Trophoblast cell (in vitro differentiated cells and primary cell): ENCODE data around the gene PTGIR.
A peak's percentile ranks its signal among the peaks of the same experiment; 100 is the strongest.

Source experiments
- DNase-seq, 2 donors: peaks; one replicate each; pipeline ENCODE4 v3.0.0-alpha.2; 2016
- H2AFZ ChIP-seq: 2 replicates; pipeline ENCODE4 v1.6.1; 2013; ENCODE audit warnings: low read length, moderate library complexity, mild to moderate bottlenecking; ENCODE audit not compliant: insufficient read depth, poor library complexity
- H2AK5ac ChIP-seq: 2 replicates; pipeline ENCODE4 v1.6.1; 2013; ENCODE audit warnings: mild to moderate bottlenecking, low read length
- H2BK120ac ChIP-seq: 2 replicates; pipeline ENCODE4 v1.6.1; 2013; ENCODE audit warnings: low read length, mild to moderate bottlenecking, moderate library complexity; ENCODE audit not compliant: insufficient read depth, poor library complexity
- H2BK12ac ChIP-seq: 2 replicates; pipeline ENCODE4 v1.6.1; 2013; ENCODE audit warnings: mild to moderate bottlenecking, low read length, moderate library complexity
- H2BK5ac ChIP-seq: 2 replicates; pipeline ENCODE4 v1.6.1; 2013; ENCODE audit warnings: low read length, low read depth, moderate library complexity, mild to moderate bottlenecking; ENCODE audit not compliant: poor library complexity
- H3K14ac ChIP-seq: 2 replicates; pipeline ENCODE4 v1.6.1; 2013; ENCODE audit warnings: mild to moderate bottlenecking, low read length
- H3K18ac ChIP-seq: 2 replicates; pipeline ENCODE4 v1.6.1; 2013; ENCODE audit warnings: mild to moderate bottlenecking, low read length
- H3K23ac ChIP-seq: 2 replicates; pipeline ENCODE4 v1.6.1; 2013; ENCODE audit warnings: low read length
- H3K27ac ChIP-seq: 2 replicates; pipeline ENCODE4 v1.5.1; 2013; ENCODE audit warnings: low read depth, mild to moderate bottlenecking, inconsistent platforms, low read length, moderate library complexity
- H3K27me3 ChIP-seq: 2 replicates; pipeline ENCODE4 v1.6.1; 2013; ENCODE audit warnings: inconsistent platforms, mild to moderate bottlenecking, low read length, moderate library complexity; ENCODE audit not compliant: insufficient read depth
- H3K36me3 ChIP-seq, 2 experiments: 1 replicate in 1 of 2; 2 replicates in 1 of 2; pipeline ENCODE4 v1.6.1; 2013; ENCODE audit warnings: low read length in 2 of 2, mild to moderate bottlenecking in 2 of 2, moderate library complexity in 1 of 2; ENCODE audit not compliant: insufficient read depth in 2 of 2, control insufficient read depth in 1 of 2
- H3K4ac ChIP-seq: 2 replicates; pipeline ENCODE4 v1.6.1; 2013; ENCODE audit warnings: low read depth, mild to moderate bottlenecking, low read length, moderate library complexity
- H3K4me1 ChIP-seq, 2 experiments: 1 replicate in 1 of 2; 2 replicates in 1 of 2; pipeline ENCODE4 v1.6.1; 2013; ENCODE audit warnings: low read length in 2 of 2, mild to moderate bottlenecking in 2 of 2, moderate library complexity in 1 of 2; ENCODE audit not compliant: insufficient read depth in 2 of 2, control insufficient read depth in 1 of 2
- H3K4me2 ChIP-seq: 2 replicates; pipeline ENCODE4 v1.6.1; 2013; ENCODE audit warnings: inconsistent platforms, mild to moderate bottlenecking, low read length, moderate library complexity
- H3K4me3 ChIP-seq: 2 replicates; pipeline ENCODE4 v1.5.1; 2013; ENCODE audit warnings: mild to moderate bottlenecking, low read depth, low read length, inconsistent platforms
- H3K79me1 ChIP-seq: one replicate; pipeline ENCODE4 v1.6.1; 2013; ENCODE audit warnings: low read length
- H3K79me2 ChIP-seq: 2 replicates; pipeline ENCODE4 v1.6.1; 2013; ENCODE audit warnings: low read length, mild to moderate bottlenecking; ENCODE audit not compliant: control insufficient read depth, insufficient read depth, poor library complexity
- H3K9ac ChIP-seq: 2 replicates; pipeline ENCODE4 v1.6.1; 2013; ENCODE audit warnings: mild to moderate bottlenecking, low read length
- H3K9me3 ChIP-seq: 2 replicates; pipeline ENCODE4 v1.6.1; 2013; ENCODE audit warnings: low read depth, mild to moderate bottlenecking, control low read depth, inconsistent platforms, low read length; ENCODE audit not compliant: insufficient read depth
- H4K12ac ChIP-seq: 2 replicates; pipeline ENCODE4 v1.6.1; 2013; ENCODE audit warnings: low read depth, mild to moderate bottlenecking, low read length, moderate library complexity
- H4K8ac ChIP-seq: 2 replicates; pipeline ENCODE4 v1.6.1; 2013; ENCODE audit warnings: low read depth, mild to moderate bottlenecking, low read length, moderate library complexity
- H4K91ac ChIP-seq: one replicate; pipeline ENCODE4 v1.6.1; 2013; ENCODE audit warnings: low read depth, mild to moderate bottlenecking, low read length, moderate library complexity
- WGBS: extraction: QIAGEN DNeasy Blood & Tissue Kit; methylation state at CpG from one replicate; pipeline ENCODE4 v1.1.7; 2013; ENCODE audit warnings: missing lambda C conversion rate; ENCODE audit not compliant: insufficient read length, insufficient coverage; ENCODE audit errors: extremely low coverage; 5-methylcytosine and 5-hydroxymethylcytosine counted together

PTGIR gene

DNA sequence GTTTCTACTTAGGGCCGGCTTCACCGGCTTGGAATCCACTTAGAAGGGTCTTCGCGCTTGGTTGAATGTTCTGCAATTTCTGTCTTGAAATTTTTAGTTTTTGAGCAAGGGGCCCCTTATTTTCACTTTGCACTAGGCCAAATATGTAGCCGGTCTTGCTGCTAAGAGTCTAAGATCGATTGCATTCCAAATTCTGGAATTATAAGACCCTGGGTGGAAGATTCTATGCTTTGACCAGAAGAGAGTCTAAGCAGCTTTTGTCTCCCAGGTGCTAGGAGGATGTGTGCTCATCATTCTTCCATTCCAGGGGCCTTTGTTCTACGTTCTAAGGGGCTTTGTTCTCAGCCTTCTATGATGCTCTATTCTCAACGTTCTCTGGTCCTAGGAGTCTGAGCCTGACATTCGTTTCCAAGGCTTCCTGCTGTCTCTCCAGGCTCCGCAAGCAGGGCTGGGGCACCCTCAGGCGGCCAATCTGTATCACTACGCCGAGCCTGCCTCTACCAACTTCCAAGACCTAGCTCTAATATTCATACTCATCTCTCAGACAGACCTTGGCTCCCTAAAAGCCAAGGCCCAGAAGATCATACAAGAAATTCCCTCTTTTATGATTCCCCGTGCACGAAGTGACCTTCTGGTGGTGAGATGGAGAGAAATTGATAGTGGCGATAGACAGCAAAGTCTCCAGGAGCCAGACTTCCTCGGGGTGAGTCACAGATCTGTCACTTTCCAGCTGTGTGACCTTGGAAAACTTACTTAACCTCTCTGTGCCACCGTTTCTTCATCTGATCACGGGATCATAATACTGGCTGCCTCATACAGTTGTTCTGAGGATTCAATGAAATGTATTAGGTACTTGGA lies 37.1 kb upstream of the PTGIR start:
- Histone ChIP-seq H2AK5ac (no peak overlapping the region), H3K18ac (no peak overlapping the region), H3K4me1 (peaks cover 0 to 3% of the 10 kb centered on the region in 2 experiments), H3K9me3 (no peaks in the 10 kb centered on the region), H3K9ac (no peak overlapping the region), H3K23ac (no peak overlapping the region), H3K4ac (no peak overlapping the region), H3K4me3 (peak overlapping the region; percentile 13), H4K8ac (no peak overlapping the region), H3K4me2 (peak overlapping the region; percentile 99), H2AFZ (no peak overlapping the region), H3K79me1 (peaks cover 8% of the 10 kb centered on the region), H3K14ac (no peak overlapping the region), H3K27me3 (peaks cover 6% of the 10 kb centered on the region), H3K36me3 (no peaks in the 10 kb centered on the region), H2BK5ac (no peak overlapping the region), H3K79me2 (peaks cover 3% of the 10 kb centered on the region), H2BK12ac (no peak overlapping the region), H3K27ac (no peak overlapping the region), H4K91ac (no peak overlapping the region), H2BK120ac (no peak overlapping the region), H4K12ac (no peak overlapping the region)
- WGBS, result no CpG with 5 or more reads among the region's 19 CpGs
- DNase-seq, result peak; percentile 87 to 89

DNA sequence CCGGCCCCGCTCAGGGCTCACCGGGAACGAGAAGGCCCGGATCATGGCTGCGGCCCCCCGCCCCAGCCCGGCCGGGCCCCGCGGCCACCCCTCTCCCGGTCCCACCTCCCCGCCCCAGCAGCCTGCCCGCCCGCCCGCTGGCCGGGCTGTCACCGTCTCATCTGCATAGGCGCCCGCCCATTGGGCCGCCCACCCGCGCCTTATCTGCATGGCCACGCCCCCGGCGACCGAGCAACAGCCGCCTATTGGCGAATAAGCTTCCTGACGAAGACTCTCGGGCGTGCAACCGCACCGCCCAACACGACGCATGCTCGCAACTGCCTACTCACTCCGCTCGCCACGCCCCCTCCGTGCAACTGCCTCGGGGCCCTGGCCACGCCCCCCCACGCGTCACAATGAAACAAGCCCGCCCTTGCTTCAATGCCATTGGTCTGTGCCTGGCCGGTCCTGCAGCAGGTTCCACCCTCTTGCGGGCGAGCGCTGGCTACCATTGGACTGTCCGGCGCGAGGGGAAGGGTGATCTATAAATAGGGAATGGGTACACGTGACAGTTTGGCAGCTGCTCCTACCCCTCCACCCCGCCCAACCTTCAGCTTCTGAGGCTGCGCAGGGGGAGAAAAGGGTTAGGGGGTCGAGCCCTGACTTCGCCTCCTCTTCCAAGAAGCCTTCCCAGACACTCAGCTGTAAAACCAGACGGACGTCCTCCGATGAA lies 36.3 kb upstream of the PTGIR start, which contains the start of gene DACT3:
DACT3 (minus strand) TSS at position 163 of the 712 bp plus-strand sequence; CDS start at position 45, 118 bp downstream.
- peak within 1 kb of the TSS; percentile 88 for H3K4me3 ChIP-seq
- H2BK12ac ChIP-seq, result peak within 1 kb of the TSS; percentile 9
- H3K27me3 ChIP-seq, result peaks cover 6% of the 10 kb centered on the region
- peak within 1 kb of the TSS; percentile 46 for H4K8ac ChIP-seq
- peaks cover 3% of the 10 kb centered on the region for H3K79me2 ChIP-seq
- H2AFZ ChIP-seq, result peak within 1 kb of the TSS; percentile 85
- no peaks in the 10 kb centered on the region for H3K9me3 ChIP-seq
- H3K4me1 ChIP-seq, result peaks cover 0 to 3% of the 10 kb centered on the region in 2 experiments
- peak within 1 kb of the TSS; percentile 40 for H2BK120ac ChIP-seq
- H3K4ac ChIP-seq, result peak within 1 kb of the TSS; percentile 33
- no CpG with 5 or more reads among the region's 61 CpGs for WGBS
- peaks cover 8% of the 10 kb centered on the region for H3K79me1 ChIP-seq
- no peak within 1 kb of the TSS for H4K12ac ChIP-seq
- H3K4me2 ChIP-seq, result peak within 1 kb of the TSS; percentile 99
- no peaks in the 10 kb centered on the region for H3K36me3 ChIP-seq
- H3K23ac ChIP-seq, result no peak within 1 kb of the TSS
- peak within 1 kb of the TSS; percentile 86 for H4K91ac ChIP-seq
- H3K27ac ChIP-seq, result peak within 1 kb of the TSS; percentile 49
- peak within 1 kb of the TSS; percentile 78 for H3K9ac ChIP-seq
- peak; percentile 100 for DNase-seq
- H3K14ac ChIP-seq, result peak within 1 kb of the TSS; percentile 68
- peak within 1 kb of the TSS; percentile 38 for H3K18ac ChIP-seq
- peak within 1 kb of the TSS; percentile 65 for H2BK5ac ChIP-seq
- H2AK5ac ChIP-seq, result peak within 1 kb of the TSS; percentile 16

- Histone ChIP-seq H4K8ac (peak overlapping the region; percentile 46), H3K4me3 (peak overlapping the region; percentile 88), H3K18ac (peak overlapping the region; percentile 38), H2AFZ (peak overlapping the region; percentile 85), H4K91ac (peak overlapping the region; percentile 86), H3K27me3 (peaks cover 6% of the 10 kb centered on the region), H2BK120ac (peak overlapping the region; percentile 40), H3K36me3 (peaks cover 0 to 1% of the 10 kb centered on the region in 2 experiments), H3K14ac (peak overlapping the region; percentile 68), H2BK12ac (peak overlapping the region; percentile 9), H2BK5ac (peak overlapping the region; percentile 65), H3K4me1 (peaks cover 0 to 3% of the 10 kb centered on the region in 2 experiments), H3K4me2 (peak overlapping the region; percentile 90), H3K27ac (peak overlapping the region; percentile 49), H3K9me3 (no peaks in the 10 kb centered on the region), H3K79me1 (peaks cover 8% of the 10 kb centered on the region), H3K79me2 (peaks cover 3% of the 10 kb centered on the region), H4K12ac (no peak overlapping the region), H2AK5ac (peak overlapping the region; percentile 16), H3K9ac (peak overlapping the region; percentile 78), H3K4ac (peak overlapping the region; percentile 33), H3K23ac (no peak overlapping the region)
- no peak for DNase-seq
- no CpG with 5 or more reads among the region's 40 CpGs for WGBS
Observed at GRCh38 chr19:46660551-46661019, 35.7 kb upstream of the PTGIR start.

DNA sequence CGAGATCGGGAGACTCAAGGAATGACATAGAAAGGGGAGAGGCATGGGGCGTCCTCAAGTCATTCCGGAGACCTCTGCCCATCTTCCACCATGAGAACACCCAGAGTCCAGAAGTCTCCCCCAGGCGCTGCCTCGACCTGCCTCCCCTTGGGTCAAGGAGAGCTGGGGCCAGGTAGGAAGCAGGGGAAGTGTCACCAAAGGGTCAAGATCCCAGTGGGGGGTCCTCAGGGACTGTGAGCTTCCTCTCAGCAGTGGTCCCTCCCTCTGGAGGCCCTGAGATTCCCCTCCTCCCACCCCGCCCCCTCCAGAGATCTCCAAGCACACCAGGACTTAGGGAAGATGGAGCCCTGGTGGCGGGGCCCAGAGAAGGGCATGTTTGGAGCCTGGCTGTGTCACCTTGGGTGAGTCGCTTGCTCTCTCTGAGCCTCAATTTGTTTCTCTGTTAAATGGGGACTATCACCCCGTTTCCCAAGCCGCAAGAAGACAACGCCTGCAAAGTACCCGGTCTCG lies 35.2 kb upstream of the PTGIR start:
- WGBS, result no CpG with 5 or more reads among the region's 14 CpGs
- peaks cover 3% of the 10 kb centered on the region for H3K79me2 ChIP-seq
- H3K9me3 ChIP-seq, result no peaks in the 10 kb centered on the region
- H3K14ac ChIP-seq, result no peak overlapping the region
- no peak overlapping the region for H2AK5ac ChIP-seq
- H2BK12ac ChIP-seq, result no peak overlapping the region
- H4K91ac ChIP-seq, result peak overlapping the region; percentile 86
- H3K4ac ChIP-seq, result no peak overlapping the region
- peak overlapping the region; percentile 90 for H3K4me2 ChIP-seq
- H3K79me1 ChIP-seq, result peaks cover 8% of the 10 kb centered on the region
- peak overlapping the region; percentile 15 for H2BK5ac ChIP-seq
- H4K8ac ChIP-seq, result peak overlapping the region; percentile 2
- H3K4me3 ChIP-seq, result peak overlapping the region; percentile 88
- peak overlapping the region; percentile 4 for H2BK120ac ChIP-seq
- H3K27ac ChIP-seq, result peak overlapping the region; percentile 48
- H3K27me3 ChIP-seq, result peaks cover 6% of the 10 kb centered on the region
- no peak for DNase-seq
- H3K4me1 ChIP-seq, result peaks cover 0 to 3% of the 10 kb centered on the region in 2 experiments
- peaks cover 0 to 2% of the 10 kb centered on the region in 2 experiments for H3K36me3 ChIP-seq
- H3K18ac ChIP-seq, result peak overlapping the region; percentile 21
- no peak overlapping the region for H4K12ac ChIP-seq
- H2AFZ ChIP-seq, result no peak overlapping the region
- H3K23ac ChIP-seq, result no peak overlapping the region
- H3K9ac ChIP-seq, result no peak overlapping the region
